Measurements from ENCODE around the gene KIF20B. TPM values are rescaled to one million over a fixed set of nuclear protein-coding genes. Genes with fewer than 3 reads are reported as not detected.
A peak's percentile ranks its signal among the peaks of the same experiment; 100 is the strongest.

Gene KIF20B
- total and polyA plus RNA-seq, 4 donors = 1.1 to 10.2 (median 3.4) TPM

DNA sequence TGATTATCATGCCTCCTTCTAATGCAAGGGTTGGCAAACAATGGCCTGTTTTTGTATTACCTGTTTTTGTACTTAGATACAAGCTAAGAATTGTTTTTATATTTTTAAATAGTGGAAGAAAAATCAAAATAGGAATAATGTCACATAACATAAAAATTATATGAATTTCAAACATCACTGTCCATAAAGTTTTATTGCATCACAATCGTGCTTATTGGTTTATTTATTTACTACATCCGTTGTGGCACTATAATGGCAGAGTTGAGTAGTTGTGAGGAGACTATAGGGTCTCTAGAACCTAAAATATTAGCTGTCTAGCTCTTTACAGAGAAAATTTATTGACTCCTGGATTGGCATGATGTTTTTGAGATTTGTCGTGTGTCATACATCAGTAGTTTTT is 4.1 kb downstream of the KIF20B start:
- TF ChIP-seq, protein P1, sequence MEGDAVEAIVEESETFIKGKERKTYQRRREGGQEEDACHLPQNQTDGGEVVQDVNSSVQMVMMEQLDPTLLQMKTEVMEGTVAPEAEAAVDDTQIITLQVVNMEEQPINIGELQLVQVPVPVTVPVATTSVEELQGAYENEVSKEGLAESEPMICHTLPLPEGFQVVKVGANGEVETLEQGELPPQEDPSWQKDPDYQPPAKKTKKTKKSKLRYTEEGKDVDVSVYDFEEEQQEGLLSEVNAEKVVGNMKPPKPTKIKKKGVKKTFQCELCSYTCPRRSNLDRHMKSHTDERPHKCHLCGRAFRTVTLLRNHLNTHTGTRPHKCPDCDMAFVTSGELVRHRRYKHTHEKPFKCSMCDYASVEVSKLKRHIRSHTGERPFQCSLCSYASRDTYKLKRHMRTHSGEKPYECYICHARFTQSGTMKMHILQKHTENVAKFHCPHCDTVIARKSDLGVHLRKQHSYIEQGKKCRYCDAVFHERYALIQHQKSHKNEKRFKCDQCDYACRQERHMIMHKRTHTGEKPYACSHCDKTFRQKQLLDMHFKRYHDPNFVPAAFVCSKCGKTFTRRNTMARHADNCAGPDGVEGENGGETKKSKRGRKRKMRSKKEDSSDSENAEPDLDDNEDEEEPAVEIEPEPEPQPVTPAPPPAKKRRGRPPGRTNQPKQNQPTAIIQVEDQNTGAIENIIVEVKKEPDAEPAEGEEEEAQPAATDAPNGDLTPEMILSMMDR (IDR thresholded peaks at IDR 0.05; ENCODE audit: control extremely low read depth, extremely low read depth) = no peak
- WGBS, 2 donors = 91 to 93% methylated on average over 3 of the region's 3 CpGs
- Histone ChIP-seq H3K36me3 (ENCODE audit: control insufficient read depth in 4 of 4, insufficient read depth in 4 of 4, low read length in 4 of 4) (peaks cover 0 to 3% (median 0%) of the 10 kb centered on the region in 4 donors), H3K9me3 (ENCODE audit: control insufficient read depth in 4 of 4, insufficient read depth in 3 of 4, low read length in 3 of 4) (no peaks in the 10 kb centered on the region), H3K4me1 (ENCODE audit: control insufficient read depth in 5 of 5, insufficient read depth in 5 of 5, low read length in 5 of 5) (peaks cover 2 to 13% (median 5%) of the 10 kb centered on the region in 5 donors), H3K4me3 (no peak overlapping the region), H3K27ac (ENCODE audit: low read depth in 1 of 2, low read length in 1 of 2) (no peak overlapping the region), H3K9ac (ENCODE audit: insufficient read depth in 1 of 2, low read length in 2 of 2) (no peak overlapping the region), H3K27me3 (ENCODE audit: control insufficient read depth in 3 of 3, insufficient read depth in 3 of 3, low read length in 2 of 3) (no peaks in the 10 kb centered on the region)
- DNase-seq = no peak
- no peak for ATAC-seq (ENCODE audit: insufficient read depth, low FRiP score)

DNA sequence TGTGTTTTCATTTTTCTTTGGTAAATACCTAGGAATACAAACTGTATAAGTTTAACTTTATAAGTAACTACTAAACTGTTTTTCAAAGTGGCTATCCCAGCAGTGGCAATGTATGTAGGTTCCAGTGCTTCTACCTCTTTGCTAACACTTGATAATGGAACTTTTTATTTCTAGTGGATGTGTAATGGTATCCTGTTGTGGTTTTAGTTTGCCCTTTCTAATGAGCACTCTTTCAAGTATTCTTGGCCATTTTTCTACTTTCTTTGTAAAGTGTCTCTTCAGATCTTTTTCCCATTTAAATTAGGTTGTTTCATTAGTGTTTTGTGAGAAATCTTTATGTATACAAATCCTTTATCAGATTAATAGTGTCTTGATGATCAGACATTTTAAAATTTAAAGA is 4.6 kb downstream of the KIF20B start:
- Histone ChIP-seq H3K36me3 (ENCODE audit: control insufficient read depth in 4 of 4, insufficient read depth in 4 of 4, low read length in 4 of 4) (peaks cover 0 to 3% (median 0%) of the 10 kb centered on the region in 4 donors), H3K27ac (ENCODE audit: low read depth in 1 of 2, low read length in 1 of 2) (no peak overlapping the region), H3K4me3 (no peak overlapping the region), H3K4me1 (ENCODE audit: control insufficient read depth in 5 of 5, insufficient read depth in 5 of 5, low read length in 5 of 5) (peaks cover 2 to 11% (median 5%) of the 10 kb centered on the region in 5 donors), H3K9me3 (ENCODE audit: control insufficient read depth in 4 of 4, insufficient read depth in 3 of 4, low read length in 3 of 4) (no peaks in the 10 kb centered on the region), H3K27me3 (ENCODE audit: control insufficient read depth in 3 of 3, insufficient read depth in 3 of 3, low read length in 2 of 3) (no peaks in the 10 kb centered on the region), H3K9ac (ENCODE audit: insufficient read depth in 1 of 2, low read length in 2 of 2) (no peak overlapping the region)
- TF ChIP-seq, protein P1 (IDR thresholded peaks at IDR 0.05; ENCODE audit: control extremely low read depth, extremely low read depth) = no peak
- ATAC-seq (ENCODE audit: insufficient read depth, low FRiP score) (no peak), DNase-seq (no peak)

DNA sequence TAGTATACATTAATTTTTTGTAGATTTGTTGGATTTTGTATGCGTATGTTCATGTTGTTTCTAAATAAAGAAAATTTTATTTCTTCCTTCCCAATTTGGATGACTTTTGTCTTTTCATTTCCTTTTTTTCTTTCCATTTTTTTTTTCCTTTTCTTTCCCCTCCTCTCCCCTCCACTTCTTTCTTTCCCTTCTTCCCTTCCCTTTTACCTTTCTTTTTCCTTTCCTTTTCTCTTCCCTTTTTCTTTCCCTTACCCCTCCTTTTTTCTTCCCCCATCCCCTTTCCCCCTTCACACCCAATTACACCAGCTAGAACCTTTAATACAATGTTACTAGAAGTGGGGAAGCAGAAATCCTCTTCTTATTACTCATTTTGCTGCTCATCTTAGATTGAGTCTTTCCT is 6.0 kb downstream of the KIF20B start:
- Histone ChIP-seq H3K9ac (ENCODE audit: insufficient read depth in 1 of 2, low read length in 2 of 2) (no peak overlapping the region), H3K36me3 (ENCODE audit: control insufficient read depth in 4 of 4, insufficient read depth in 4 of 4, low read length in 4 of 4) (peaks cover 0 to 2% (median 0%) of the 10 kb centered on the region in 4 donors), H3K4me1 (ENCODE audit: control insufficient read depth in 5 of 5, insufficient read depth in 5 of 5, low read length in 5 of 5) (peaks cover 0 to 7% (median under 1%) of the 10 kb centered on the region in 5 donors), H3K9me3 (ENCODE audit: control insufficient read depth in 4 of 4, insufficient read depth in 3 of 4, low read length in 3 of 4) (no peaks in the 10 kb centered on the region), H3K4me3 (no peak overlapping the region), H3K27me3 (ENCODE audit: control insufficient read depth in 3 of 3, insufficient read depth in 3 of 3, low read length in 2 of 3) (no peaks in the 10 kb centered on the region), H3K27ac (ENCODE audit: low read depth in 1 of 2, low read length in 1 of 2) (no peak overlapping the region)
- WGBS, 2 donors = 69 to 84% methylated on average over 1 of the region's 1 CpG
- DNase-seq = no peak
- ATAC-seq (ENCODE audit: insufficient read depth, low FRiP score) = no peak
- TF ChIP-seq, protein P1 (IDR thresholded peaks at IDR 0.05; ENCODE audit: control extremely low read depth, extremely low read depth) = no peak

DNA sequence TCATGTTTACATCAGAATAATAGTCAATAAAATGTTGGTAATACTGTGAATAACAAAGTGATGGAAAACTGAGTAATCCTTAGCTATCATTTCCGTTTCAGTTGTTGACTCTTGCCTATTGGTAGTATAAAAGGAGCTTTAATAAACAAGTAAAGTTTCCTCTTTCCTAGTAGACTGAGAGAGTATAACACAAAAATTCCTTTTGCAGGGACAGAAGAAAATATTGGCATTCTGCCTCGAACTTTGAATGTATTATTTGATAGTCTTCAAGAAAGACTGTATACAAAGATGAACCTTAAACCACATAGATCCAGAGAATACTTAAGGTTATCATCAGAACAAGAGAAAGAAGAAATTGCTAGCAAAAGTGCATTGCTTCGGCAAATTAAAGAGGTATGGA is 9.4 kb downstream of the KIF20B start:
- ATAC-seq (ENCODE audit: insufficient read depth, low FRiP score) = no peak
- DNase-seq = peak in 2 of 3 donors; percentile 54 to 66
- H3K4me3 ChIP-seq = no peak overlapping the region
- 88 to 90% methylated on average over 3 of the region's 3 CpGs for WGBS, 2 donors
- H3K4me1 ChIP-seq (ENCODE audit: control insufficient read depth in 5 of 5, insufficient read depth in 5 of 5, low read length in 5 of 5) = peaks cover 0 to 3% (median 0%) of the 10 kb centered on the region in 5 donors
- TF ChIP-seq, protein P1 (IDR thresholded peaks at IDR 0.05; ENCODE audit: control extremely low read depth, extremely low read depth) = no peak
- no peaks in the 10 kb centered on the region for H3K9me3 ChIP-seq (ENCODE audit: control insufficient read depth in 4 of 4, insufficient read depth in 3 of 4, low read length in 3 of 4)
- H3K27ac ChIP-seq (ENCODE audit: low read depth in 1 of 2, low read length in 1 of 2) = no peak overlapping the region
- H3K36me3 ChIP-seq (ENCODE audit: control insufficient read depth in 4 of 4, insufficient read depth in 4 of 4, low read length in 4 of 4) = peaks cover 0 to 4% (median 1%) of the 10 kb centered on the region in 4 donors
- H3K27me3 ChIP-seq (ENCODE audit: control insufficient read depth in 3 of 3, insufficient read depth in 3 of 3, low read length in 2 of 3) = no peaks in the 10 kb centered on the region
- H3K9ac ChIP-seq (ENCODE audit: insufficient read depth in 1 of 2, low read length in 2 of 2) = no peak overlapping the region

Measured in lung (tissue), 12 donors.